Measurements from ENCODE around the gene TBC1D32.
"Not testable (repeated sequence)": the region's sequence is repeated elsewhere in the genome, so short reads cannot be mapped to it uniquely, and the experiment has no call there.

Gene TBC1D32

DNA sequence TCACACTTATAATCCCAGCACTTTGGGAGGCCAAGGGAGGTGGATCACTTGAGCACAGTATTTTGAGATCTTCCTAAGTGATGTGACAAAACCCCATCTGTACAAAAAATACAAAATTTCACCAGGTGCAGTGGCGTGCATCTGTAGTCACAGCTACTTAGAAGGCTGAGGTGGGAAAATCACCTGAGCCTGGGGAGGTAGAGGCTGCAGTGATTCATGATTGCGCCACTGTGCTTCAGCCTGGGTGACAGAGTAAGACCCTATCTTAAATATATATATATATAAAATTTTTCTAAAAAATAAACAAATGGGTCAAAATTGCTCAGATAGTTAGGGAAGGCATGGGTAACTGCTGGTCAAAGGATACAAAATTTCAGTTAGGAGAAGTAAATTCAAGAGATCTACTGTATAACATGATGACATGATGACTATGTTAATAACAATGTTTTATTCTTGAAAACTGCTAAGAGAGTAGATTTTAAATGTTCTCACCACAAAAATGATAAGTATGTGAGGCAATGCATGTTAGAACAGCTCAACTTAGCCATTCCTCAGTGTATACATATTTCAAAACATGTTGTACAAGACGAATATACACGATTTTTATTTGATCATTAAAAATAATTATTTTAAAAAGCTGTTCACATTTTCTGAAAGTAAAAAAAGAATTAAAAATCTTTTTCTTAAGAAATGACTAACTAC lies 24.4 kb downstream of the TBC1D32 start:
- H3K36me3 Mint-ChIP-seq (ENCODE audit: low read depth): peaks cover 9% of the 10 kb centered on the region
- DNase-seq (ENCODE audit: low spot score): no peak
- H3K4me3 Mint-ChIP-seq: no peak overlapping the region
- H3K27ac Mint-ChIP-seq: no peak overlapping the region
- H3K9me3 Mint-ChIP-seq: peaks cover 4% of the 10 kb centered on the region
- no peaks in the 10 kb centered on the region for H3K27me3 Mint-ChIP-seq (ENCODE audit: low read depth)
- H3K4me1 Mint-ChIP-seq (ENCODE audit: low read depth): no peaks in the 10 kb centered on the region

DNA sequence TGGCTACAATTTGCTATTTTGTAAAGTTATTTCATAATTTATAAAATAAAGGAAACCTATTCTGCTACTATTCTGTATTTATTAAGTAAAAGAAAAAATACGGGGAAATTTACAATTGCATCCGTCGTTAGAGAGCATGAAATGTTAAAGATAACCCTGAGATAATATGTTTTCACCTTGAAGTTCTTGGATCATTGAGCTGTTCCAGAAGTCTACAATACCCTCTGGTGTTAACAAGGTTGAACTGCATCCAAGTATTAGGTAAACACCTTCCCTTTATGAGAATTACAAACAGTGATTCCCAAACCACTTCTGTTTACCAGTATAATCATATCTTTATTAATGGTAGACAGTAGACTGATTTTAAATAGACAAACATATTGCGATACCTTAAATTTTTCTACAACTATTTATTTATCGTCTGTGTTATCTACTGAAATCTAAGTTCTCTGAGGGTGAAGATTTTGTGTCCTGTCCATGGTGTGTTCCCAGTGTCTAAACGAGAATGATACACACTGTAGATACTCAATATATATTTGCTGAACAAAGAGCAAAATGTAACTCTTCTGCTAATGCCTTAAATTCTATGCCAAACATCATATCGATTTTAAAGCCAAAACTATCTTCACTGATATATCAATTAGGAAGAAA lies 28.2 kb downstream of the TBC1D32 start:
- DNase-seq (ENCODE audit: low spot score): no peak
- no peak overlapping the region for H3K27ac Mint-ChIP-seq
- H3K36me3 Mint-ChIP-seq (ENCODE audit: low read depth): peaks cover 6% of the 10 kb centered on the region
- H3K4me1 Mint-ChIP-seq (ENCODE audit: low read depth): peaks cover 8% of the 10 kb centered on the region
- no peak overlapping the region for H3K4me3 Mint-ChIP-seq
- H3K27me3 Mint-ChIP-seq (ENCODE audit: low read depth): no peaks in the 10 kb centered on the region
- H3K9me3 Mint-ChIP-seq: peaks cover 3% of the 10 kb centered on the region

DNA sequence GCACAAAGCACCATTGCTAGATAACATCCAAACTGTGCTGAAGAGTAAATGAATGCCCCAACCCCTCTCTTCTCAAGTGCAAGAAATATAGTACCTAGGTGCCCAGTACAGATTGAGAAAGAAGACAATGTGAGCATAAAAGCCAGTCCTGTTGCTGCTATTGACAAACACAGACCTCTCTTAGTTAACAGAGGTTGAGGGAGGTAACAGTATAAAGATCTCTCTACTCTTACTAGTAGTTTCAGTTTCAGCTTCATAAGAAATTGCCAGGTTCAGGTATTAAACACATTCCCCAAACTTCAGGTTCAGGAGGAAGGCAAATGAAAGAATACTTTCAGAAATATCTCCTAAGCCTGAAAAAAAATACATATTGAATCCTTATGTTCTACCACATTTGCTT lies 31.4 kb downstream of the TBC1D32 start:
- Mint-ChIP-seq H3K36me3 (ENCODE audit: low read depth) (peaks cover 14% of the 10 kb centered on the region), H3K9me3 (peaks cover 8% of the 10 kb centered on the region), H3K4me1 (ENCODE audit: low read depth) (peaks cover 13% of the 10 kb centered on the region), H3K27ac (no peak overlapping the region), H3K4me3 (no peak overlapping the region), H3K27me3 (ENCODE audit: low read depth) (no peaks in the 10 kb centered on the region)
- no peak for DNase-seq (ENCODE audit: low spot score)

DNA sequence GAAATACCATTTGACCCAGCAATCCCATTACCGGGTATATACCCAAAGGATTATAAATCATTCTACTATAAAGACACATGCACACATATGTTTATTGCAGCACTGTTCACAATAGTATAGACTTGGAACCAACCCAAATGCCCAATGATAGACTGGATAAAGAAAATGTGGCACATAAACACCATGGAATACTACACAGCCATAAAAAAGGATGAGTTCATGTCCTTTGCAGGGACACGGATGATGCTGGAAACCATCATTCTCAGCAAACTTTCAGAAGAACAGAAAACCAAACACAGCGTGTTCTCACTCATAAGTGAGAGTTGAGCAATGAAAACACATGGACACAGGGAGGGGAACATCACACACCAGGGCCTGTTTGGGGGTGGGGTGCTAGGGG lies 33.1 kb downstream of the TBC1D32 start:
- H3K27me3 Mint-ChIP-seq (ENCODE audit: low read depth); H3K4me3 Mint-ChIP-seq; DNase-seq (ENCODE audit: low spot score); H3K9me3 Mint-ChIP-seq; H3K27ac Mint-ChIP-seq: not testable (repeated sequence)
- Mint-ChIP-seq H3K4me1 (ENCODE audit: low read depth) (peaks cover 13% of the 10 kb centered on the region), H3K36me3 (ENCODE audit: low read depth) (peaks cover 18% of the 10 kb centered on the region)

GRCh38 chr6:121297694-121298093 lies 36.6 kb downstream of the TBC1D32 start:
- Mint-ChIP-seq H3K4me3 (no peak overlapping the region), H3K9me3 (peaks cover 8% of the 10 kb centered on the region), H3K4me1 (ENCODE audit: low read depth) (peaks cover 5% of the 10 kb centered on the region), H3K36me3 (ENCODE audit: low read depth) (peaks cover 18% of the 10 kb centered on the region), H3K27ac (no peak overlapping the region), H3K27me3 (ENCODE audit: low read depth) (no peaks in the 10 kb centered on the region)
- DNase-seq (ENCODE audit: low spot score): no peak

- H3K9me3 Mint-ChIP-seq: no peaks in the 10 kb centered on the region
- no peak overlapping the region for H3K27ac Mint-ChIP-seq
- H3K27me3 Mint-ChIP-seq (ENCODE audit: low read depth): no peaks in the 10 kb centered on the region
- no peaks in the 10 kb centered on the region for H3K4me1 Mint-ChIP-seq (ENCODE audit: low read depth)
- H3K4me3 Mint-ChIP-seq: no peak overlapping the region
- peaks cover 18% of the 10 kb centered on the region for H3K36me3 Mint-ChIP-seq (ENCODE audit: low read depth)
- no peak for DNase-seq (ENCODE audit: low spot score)
These were observed 49.2 kb downstream of the TBC1D32 start for GRCh38 chr6:121285041-121285440.

DNA sequence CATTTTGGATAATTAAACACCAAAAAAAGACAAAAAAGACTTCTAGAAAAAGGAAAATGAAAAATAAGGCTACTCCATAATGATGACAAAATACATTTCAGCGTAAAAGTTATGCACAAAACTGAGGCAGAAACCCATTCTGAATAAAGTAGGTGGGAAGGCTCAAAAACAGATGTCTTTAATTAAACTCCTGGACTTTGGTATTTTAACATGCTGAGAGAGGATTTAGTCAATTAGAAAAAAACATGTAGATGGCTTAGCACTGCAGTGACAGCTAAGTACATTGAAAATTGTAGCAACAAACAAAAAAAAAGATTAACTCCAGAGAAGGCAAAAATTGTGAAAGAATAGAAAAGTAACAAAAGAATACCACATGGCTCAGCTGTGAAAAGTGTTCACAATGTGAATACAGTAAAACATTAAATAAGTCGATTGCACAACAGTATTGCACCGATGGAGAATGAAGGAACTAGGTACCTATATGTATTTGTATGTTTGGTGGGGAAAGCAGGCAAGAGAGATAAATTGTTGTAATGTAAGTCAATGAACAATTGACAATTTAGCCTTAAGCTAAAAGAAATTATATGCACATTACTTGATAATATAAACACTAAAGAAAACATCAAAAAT lies 59.5 kb downstream of the TBC1D32 start:
- DNase-seq (ENCODE audit: low spot score): no peak
- H3K4me1 Mint-ChIP-seq (ENCODE audit: low read depth): no peaks in the 10 kb centered on the region
- H3K36me3 Mint-ChIP-seq (ENCODE audit: low read depth): peaks cover 29% of the 10 kb centered on the region
- H3K27ac Mint-ChIP-seq: no peak overlapping the region
- no peak overlapping the region for H3K4me3 Mint-ChIP-seq
- peaks cover 16% of the 10 kb centered on the region for H3K9me3 Mint-ChIP-seq
- H3K27me3 Mint-ChIP-seq (ENCODE audit: low read depth): no peaks in the 10 kb centered on the region

DNA sequence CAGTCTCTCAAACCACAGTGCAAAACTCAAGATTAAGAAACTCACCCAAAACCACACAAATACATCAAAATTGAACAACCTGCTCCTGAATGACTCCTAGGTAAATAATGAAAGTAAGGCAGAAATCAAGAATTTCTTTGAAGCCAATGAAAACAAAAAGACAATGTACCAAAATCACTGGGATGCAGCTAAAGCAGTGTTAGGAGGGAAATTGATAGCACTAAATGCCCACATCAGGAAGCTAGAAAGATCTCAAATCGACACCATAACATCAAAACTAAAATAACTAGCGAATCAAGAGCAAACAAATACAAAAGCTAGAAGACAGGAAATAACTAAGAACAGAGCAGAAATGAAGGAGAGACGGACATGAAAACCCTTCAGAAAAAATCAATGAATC lies 70.5 kb downstream of the TBC1D32 start:
- Mint-ChIP-seq H3K36me3 (ENCODE audit: low read depth) (peaks cover 42% of the 10 kb centered on the region), H3K4me1 (ENCODE audit: low read depth) (no peaks in the 10 kb centered on the region), H3K4me3 (no peak overlapping the region), H3K9me3 (peaks cover 51% of the 10 kb centered on the region), H3K27me3 (ENCODE audit: low read depth) (no peaks in the 10 kb centered on the region), H3K27ac (no peak overlapping the region)
- DNase-seq (ENCODE audit: low spot score): no peak

GRCh38 chr6:121260651-121261102 lies 73.6 kb downstream of the TBC1D32 start:
- H3K27ac Mint-ChIP-seq: no peak overlapping the region
- peaks cover 27% of the 10 kb centered on the region for H3K36me3 Mint-ChIP-seq (ENCODE audit: low read depth)
- peaks cover 35% of the 10 kb centered on the region for H3K9me3 Mint-ChIP-seq
- H3K27me3 Mint-ChIP-seq (ENCODE audit: low read depth): no peaks in the 10 kb centered on the region
- DNase-seq (ENCODE audit: low spot score): no peak
- H3K4me3 Mint-ChIP-seq: no peak overlapping the region
- H3K4me1 Mint-ChIP-seq (ENCODE audit: low read depth): no peaks in the 10 kb centered on the region

- DNase-seq (ENCODE audit: low spot score): no peak
- peaks cover 53% of the 10 kb centered on the region for H3K36me3 Mint-ChIP-seq (ENCODE audit: low read depth)
- H3K27ac Mint-ChIP-seq: no peak overlapping the region
- H3K9me3 Mint-ChIP-seq: peaks cover 47% of the 10 kb centered on the region
- H3K27me3 Mint-ChIP-seq (ENCODE audit: low read depth): no peaks in the 10 kb centered on the region
- peaks cover 12% of the 10 kb centered on the region for H3K4me1 Mint-ChIP-seq (ENCODE audit: low read depth)
- peak overlapping the region; percentile 2 for H3K4me3 Mint-ChIP-seq
These were observed 86.9 kb downstream of the TBC1D32 start for GRCh38 chr6:121247386-121247785.

DNA sequence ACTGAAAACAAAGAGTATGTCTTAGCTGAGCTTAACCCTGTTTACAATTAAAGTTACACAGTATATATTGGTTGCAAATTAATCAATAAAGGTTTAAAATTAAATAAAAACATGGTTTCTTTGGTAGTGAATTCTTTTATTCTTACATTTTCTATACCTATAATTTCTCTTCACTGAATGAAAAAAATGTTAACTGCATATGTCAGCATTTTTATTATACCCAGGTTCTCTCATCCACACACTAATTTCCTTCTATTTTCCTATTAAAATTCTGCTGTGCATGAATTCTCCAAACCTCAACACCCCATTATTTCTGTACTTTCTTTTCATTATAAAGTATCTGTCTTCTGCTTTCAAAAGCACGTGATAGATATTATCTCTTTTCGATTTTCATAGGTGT lies 91.9 kb downstream of the TBC1D32 start:
- peaks cover 18% of the 10 kb centered on the region for H3K36me3 Mint-ChIP-seq (ENCODE audit: low read depth)
- no peak overlapping the region for H3K27ac Mint-ChIP-seq
- no peak overlapping the region for H3K4me3 Mint-ChIP-seq
- DNase-seq (ENCODE audit: low spot score): no peak
- H3K4me1 Mint-ChIP-seq (ENCODE audit: low read depth): peaks cover 4% of the 10 kb centered on the region
- no peaks in the 10 kb centered on the region for H3K27me3 Mint-ChIP-seq (ENCODE audit: low read depth)
- peaks cover 13% of the 10 kb centered on the region for H3K9me3 Mint-ChIP-seq

DNA sequence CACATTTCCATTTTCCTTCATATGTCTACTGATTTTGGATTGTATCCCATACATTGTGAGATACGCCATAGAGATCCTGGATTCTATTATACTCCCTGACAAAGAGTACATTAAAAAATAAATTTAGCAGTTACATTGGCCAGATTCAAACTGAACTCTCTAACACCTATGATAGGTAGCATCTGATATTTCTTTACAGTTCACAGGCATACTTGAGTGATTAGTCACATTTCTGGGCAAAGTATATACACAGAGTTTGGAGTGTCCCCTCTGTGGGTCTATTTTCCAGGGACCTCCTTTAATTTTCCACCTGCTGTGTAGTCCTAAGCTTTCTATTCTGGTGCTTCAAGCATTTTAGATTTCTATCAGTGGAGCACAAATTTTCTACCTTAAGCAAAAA lies 96.4 kb downstream of the TBC1D32 start:
- DNase-seq (ENCODE audit: low spot score): no peak
- Mint-ChIP-seq H3K27me3 (ENCODE audit: low read depth) (no peaks in the 10 kb centered on the region), H3K4me3 (no peak overlapping the region), H3K27ac (no peak overlapping the region), H3K36me3 (ENCODE audit: low read depth) (peaks cover 14% of the 10 kb centered on the region), H3K9me3 (no peaks in the 10 kb centered on the region), H3K4me1 (ENCODE audit: low read depth) (peaks cover 4% of the 10 kb centered on the region)

- peaks cover 14% of the 10 kb centered on the region for H3K36me3 Mint-ChIP-seq (ENCODE audit: low read depth)
These were observed 97.3 kb downstream of the TBC1D32 start for GRCh38 chr6:121236984-121237383.

GRCh38 chr6:121235386-121235785 lies 98.9 kb downstream of the TBC1D32 start:
- H3K36me3 Mint-ChIP-seq (ENCODE audit: low read depth): peaks cover 14% of the 10 kb centered on the region
- DNase-seq (ENCODE audit: low spot score): no peak
- no peaks in the 10 kb centered on the region for H3K9me3 Mint-ChIP-seq
- no peak overlapping the region for H3K27ac Mint-ChIP-seq
- no peak overlapping the region for H3K4me3 Mint-ChIP-seq
- no peaks in the 10 kb centered on the region for H3K27me3 Mint-ChIP-seq (ENCODE audit: low read depth)
- peaks cover 4% of the 10 kb centered on the region for H3K4me1 Mint-ChIP-seq (ENCODE audit: low read depth)

More at GRCh38 chr6:121236984-121237383, 97.3 kb downstream of the TBC1D32 start:
- Mint-ChIP-seq H3K4me1 (ENCODE audit: low read depth) (peaks cover 4% of the 10 kb centered on the region), H3K9me3 (no peaks in the 10 kb centered on the region), H3K4me3 (no peak overlapping the region), H3K27ac (no peak overlapping the region), H3K27me3 (ENCODE audit: low read depth) (no peaks in the 10 kb centered on the region)
- no peak for DNase-seq (ENCODE audit: low spot score)

Data from T-helper 2 cell treated with Interferon-gamma antibody and Interleukin-4, amounts not matched to agents 5 μg/mL and 100 μg/mL, for 36 hours (primary cell).